H1 (cell line): ENCODE measurements around the gene MYO15B. TPM values are rescaled to one million over a fixed set of nuclear protein-coding genes. Genes with fewer than 3 reads are reported as not detected.

Source experiments
- CTCF ChIA-PET: fragments of 300-600 bp; sonication (Branson Sonifier 250); formaldehyde crosslinking; loops from one replicate; lab custom pipeline; 2021; ENCODE audit not compliant: partially characterized antibody; lab: Charles Lee
- POLR2A ChIA-PET: fragments of 300-600 bp; sonication (Branson Sonifier 250); formaldehyde crosslinking; loops from one replicate; lab custom pipeline; 2021; ENCODE audit warnings: inconsistent platforms; ENCODE audit not compliant: partially characterized antibody; lab: Charles Lee
- DNase-seq, 2 experiments: peaks; one replicate each; pipeline versions ENCODE4 v3.0.0 to v3.0.0-alpha.2; 2010 to 2022; ENCODE audit warnings: low spot score in 2 of 2, low read depth in 1 of 2, mixed read lengths in 1 of 2
- FAIRE-seq: peaks from 2 replicates; lab custom pipeline; 2011; peaks lifted over from hg19 to GRCh38; lab: Jason Lieb, UNC
- H2AFZ ChIP-seq: 2 replicates; pipeline ENCODE4 v1.8.1; 2012; ENCODE audit warnings: low read length, inconsistent platforms
- H2AK5ac ChIP-seq: 2 replicates; pipeline ENCODE4 v1.6.1; 2013; ENCODE audit warnings: low read depth, low read length
- H2BK120ac ChIP-seq: replicated peaks from 2 replicates; pipeline ENCODE3; 2013; ENCODE audit warnings: low read depth, low read length, inconsistent platforms
- H2BK12ac ChIP-seq: 2 replicates; pipeline ENCODE4 v1.6.1; 2013; ENCODE audit warnings: low read depth, low read length
- H2BK15ac ChIP-seq: 2 replicates; pipeline ENCODE4 v1.6.1; 2013; ENCODE audit warnings: low read length
- H2BK20ac ChIP-seq: 2 replicates; pipeline ENCODE4 v1.6.1; 2013; ENCODE audit warnings: low read length
- H2BK5ac ChIP-seq: 2 replicates; pipeline ENCODE4 v1.6.1; 2013; ENCODE audit warnings: low read depth, low read length
- H3K14ac ChIP-seq: 2 replicates; pipeline ENCODE4 v1.6.1; 2013; ENCODE audit warnings: inconsistent platforms; ENCODE audit not compliant: insufficient read length
- H3K18ac ChIP-seq: 2 replicates; pipeline ENCODE4 v1.6.1; 2013; ENCODE audit warnings: low read length; ENCODE audit errors: extremely low read depth
- H3K23ac ChIP-seq: 2 replicates; pipeline ENCODE4 v1.6.1; 2013; ENCODE audit warnings: inconsistent platforms; ENCODE audit not compliant: insufficient read length
- H3K23me2 ChIP-seq: 2 replicates; pipeline ENCODE4 v1.6.1; 2013; ENCODE audit warnings: low read depth, low read length
- H3K27ac ChIP-seq: 2 replicates; pipeline ENCODE4 v1.6.1; 2011; ENCODE audit warnings: low read depth, low read length, inconsistent platforms
- H3K27me3 ChIP-seq, 4 experiments: replicated peaks in 1 of 4; 1 replicate in 1 of 4; 2 replicates in 3 of 4; pipeline versions ENCODE4 v1.6.1 to v1.8.1; 2011 to 2013; ENCODE audit warnings: low read length in 3 of 4, mild to moderate bottlenecking in 3 of 4, inconsistent platforms in 2 of 4, mixed read lengths in 2 of 4, moderate library complexity in 1 of 4; ENCODE audit not compliant: control insufficient read depth in 3 of 4, insufficient read depth in 3 of 4; ENCODE audit errors: extremely low read depth in 1 of 4
- H3K36me3 ChIP-seq, 4 experiments: 2 replicates each; pipeline versions ENCODE4 v1.6.1 to v1.8.1; 2011 to 2013; ENCODE audit warnings: mild to moderate bottlenecking in 4 of 4, low read length in 3 of 4, moderate library complexity in 2 of 4, control low read depth in 1 of 4, inconsistent platforms in 1 of 4; ENCODE audit not compliant: insufficient read depth in 4 of 4, control insufficient read depth in 2 of 4
- H3K4ac ChIP-seq: replicated peaks from 2 replicates; pipeline ENCODE3; 2013; ENCODE audit warnings: low read length, low read depth, mixed read lengths, inconsistent platforms; ENCODE audit not compliant: insufficient read length
- H3K4me1 ChIP-seq, 4 experiments: replicated peaks in 1 of 4; 1 replicate in 1 of 4; 2 replicates in 3 of 4; pipeline versions ENCODE4 v1.6.1 to v1.8.1; 2011 to 2013; ENCODE audit warnings: low read length in 3 of 4, inconsistent platforms in 2 of 4, mixed read lengths in 1 of 4; ENCODE audit not compliant: insufficient read depth in 4 of 4, control insufficient read depth in 3 of 4
- H3K4me2 ChIP-seq, 2 experiments: 2 replicates each; pipeline versions ENCODE4 v1.6.1 to v1.8.1; 2011 to 2013; ENCODE audit warnings: low read depth in 2 of 2, low read length in 2 of 2, control low read depth in 1 of 2, inconsistent platforms in 1 of 2, mild to moderate bottlenecking in 1 of 2; ENCODE audit not compliant: insufficient read depth in 1 of 2
- H3K4me3 ChIP-seq, 4 experiments: fragments of 200-600, 300-600 bp in 1 of 4; sonication (generic), shearing (Covaris generic), sonication (Bioruptor Twin) in 1 of 4; 2 replicates each; pipeline versions ENCODE4 v1.5.1 to v1.8.1; 2011 to 2016; ENCODE audit warnings: low read length in 4 of 4, low read depth in 3 of 4, control low read depth in 2 of 4, inconsistent platforms in 2 of 4, mild to moderate bottlenecking in 2 of 4, mixed read lengths in 1 of 4, moderate library complexity in 1 of 4; ENCODE audit not compliant: insufficient read depth in 2 of 4; ENCODE audit errors: extremely low read depth in 1 of 4
- H3K56ac ChIP-seq: replicated peaks from 2 replicates; pipeline ENCODE3; 2013; ENCODE audit warnings: low read depth, mild to moderate bottlenecking, mixed read lengths, low read length, inconsistent platforms; ENCODE audit not compliant: insufficient read length
- H3K79me1 ChIP-seq: 2 replicates; pipeline ENCODE4 v1.6.1; 2013; ENCODE audit warnings: low read depth, low read length, control low read depth
- H3K79me2 ChIP-seq, 2 experiments: 2 replicates each; pipeline versions ENCODE4 v1.6.1 to v1.8.1; 2012 to 2013; ENCODE audit warnings: low read length in 2 of 2, mild to moderate bottlenecking in 2 of 2, inconsistent platforms in 1 of 2; ENCODE audit not compliant: insufficient read depth in 2 of 2, control insufficient read depth in 1 of 2
- H3K9ac ChIP-seq, 4 experiments: replicated peaks in 1 of 4; 1 replicate in 1 of 4; 2 replicates in 3 of 4; pipeline versions ENCODE4 v1.6.1 to v1.8.1; 2011 to 2013; ENCODE audit warnings: low read depth in 3 of 4, low read length in 3 of 4, control low read depth in 2 of 4, mild to moderate bottlenecking in 2 of 4, moderate library complexity in 2 of 4, inconsistent platforms in 1 of 4; ENCODE audit errors: extremely low read depth in 1 of 4
- H3K9me3 ChIP-seq, 2 experiments: 2 replicates each; pipeline versions ENCODE4 v1.6.1 to v1.8.1; 2012 to 2013; ENCODE audit warnings: mild to moderate bottlenecking in 2 of 2, moderate library complexity in 2 of 2, control low read depth in 1 of 2, inconsistent platforms in 1 of 2, low read depth in 1 of 2, low read length in 1 of 2, mixed read lengths in 1 of 2; ENCODE audit not compliant: insufficient read depth in 2 of 2
- H4K20me1 ChIP-seq, 2 experiments: replicated peaks in 1 of 2; 2 replicates each; pipeline versions ENCODE3 to v1.8.1; 2011 to 2013; ENCODE audit warnings: inconsistent platforms in 2 of 2, low read length in 2 of 2, mild to moderate bottlenecking in 1 of 2; ENCODE audit not compliant: insufficient read depth in 2 of 2, control insufficient read depth in 1 of 2
- H4K5ac ChIP-seq: 2 replicates; pipeline ENCODE4 v1.6.1; 2013; ENCODE audit warnings: low read length, low read depth, mixed read lengths, inconsistent platforms; ENCODE audit not compliant: insufficient read length
- H4K8ac ChIP-seq: 2 replicates; pipeline ENCODE4 v1.8.0; 2013; ENCODE audit warnings: mild to moderate bottlenecking, moderate library complexity, low read length, inconsistent platforms; ENCODE audit not compliant: insufficient read depth; ENCODE audit errors: extremely low read depth
- H4K91ac ChIP-seq: replicated peaks from 2 replicates; pipeline ENCODE3; 2013; ENCODE audit warnings: low read length, mixed read lengths, inconsistent platforms; ENCODE audit not compliant: insufficient read length
- ATF3 ChIP-seq: IDR thresholded peaks from 2 replicates; pipeline ENCODE4 v1.6.1; 2011; ENCODE audit warnings: low read depth, mild to moderate bottlenecking, low read length; ENCODE audit not compliant: insufficient read depth
- CBX5 ChIP-seq: fragments of 300-800, 300-1000 bp; sonication (generic); IDR thresholded peaks from 2 replicates; pipeline ENCODE4 v1.7.1; 2016; ENCODE audit warnings: antibody characterized with exemption, low read length, low read depth
- CBX8 ChIP-seq: fragments of 300-800, 300-1000 bp; sonication (generic); IDR thresholded peaks from 2 replicates; pipeline ENCODE4 v1.7.1; 2016; ENCODE audit warnings: low read depth, low read length, borderline replicate concordance
- GTF2F1 ChIP-seq: IDR thresholded peaks from 2 replicates; pipeline ENCODE4 v1.6.1; 2012; ENCODE audit warnings: low read depth, low read length, improper control_type of control experiment, borderline replicate concordance
- JUND ChIP-seq: IDR thresholded peaks from 2 replicates; pipeline ENCODE4 v1.6.1; 2011; ENCODE audit warnings: mild to moderate bottlenecking, improper control_type of control experiment, low read length
- KDM4A ChIP-seq: IDR thresholded peaks from one replicate; pipeline ENCODE4 v1.7.1; 2012; ENCODE audit warnings: low read depth, mild to moderate bottlenecking, moderate library complexity, low read length, inconsistent platforms; ENCODE audit not compliant: severe bottlenecking
- RXRA ChIP-seq: IDR thresholded peaks from 2 replicates; pipeline ENCODE4 v1.6.1; 2011; ENCODE audit warnings: low read depth, mild to moderate bottlenecking, low read length, moderate library complexity; ENCODE audit not compliant: insufficient read depth
- SAP30 ChIP-seq: fragments of 300-600 bp; sonication (generic); IDR thresholded peaks from 2 replicates; pipeline ENCODE4 v1.7.1; 2012; ENCODE audit warnings: low read length, moderate library complexity, mild to moderate bottlenecking, inconsistent platforms; ENCODE audit not compliant: insufficient read depth, insufficient replicate concordance
- SP4 ChIP-seq: IDR thresholded peaks from 2 replicates; pipeline ENCODE4 v1.6.1; 2012; ENCODE audit warnings: low read length, inconsistent platforms
- USF2 ChIP-seq: IDR thresholded peaks from 2 replicates; pipeline ENCODE4 v1.6.1; 2011; ENCODE audit warnings: low read length, improper control_type of control experiment
- WGBS, 2 experiments: shearing (Covaris generic) in 1 of 2; methylation state at CpG; one replicate each; pipeline versions ENCODE4 v1.1.6 to v1.1.7; 2013 to 2015; ENCODE audit warnings: low lambda C conversion rate in 2 of 2, mixed read lengths in 2 of 2, inconsistent platforms in 1 of 2, low coverage in 1 of 2, missing lambda C conversion rate in 1 of 2; ENCODE audit not compliant: insufficient replicate concordance in 2 of 2, insufficient coverage in 1 of 2, insufficient read length in 1 of 2; ENCODE audit errors: extremely low coverage in 1 of 2, missing lambda C conversion rate in 1 of 2; 5-methylcytosine and 5-hydroxymethylcytosine counted together
- polyA plus RNA-seq, 7 experiments: library from polyadenylated mRNA; depleted of rRNA in 3 of 7; stranded (reverse) in 5 of 7; unstranded in 2 of 7; fragments of >200 nt in 5 of 7; fragments of 200-250 nt in 2 of 7; gene quantifications; 1 replicate in 5 of 7; 2 replicates in 1 of 7; 4 replicates in 1 of 7; pipeline versions ENCODE4 v1.2.1 to v1.2.3, GENCODE V29; 2011 to 2013; ENCODE audit warnings: missing spikeins in 2 of 7, mixed read lengths in 2 of 7
- total RNA-seq: library from RNA; stranded (reverse); fragmentation: NEBNext Ultra II Directional; extraction: Animal tissue kit (Norgen Biotek cat#: 25700); gene quantifications from 2 replicates; pipeline ENCODE4 v1.2.1, GENCODE V29; 2021

Gene MYO15B
- total and polyA plus RNA-seq, 2 of the 8 experiments (the other 6 are each of a cell fraction or from before 2014, with no cell fraction given) = 7.1 to 11.2 TPM

- H2BK12ac ChIP-seq = no peak overlapping the region
- H3K4me2 ChIP-seq = peak overlapping the region in 1 of 2 experiments; percentile 80; a peak in 1 of 4 replicates
- FAIRE-seq = no peak
- no peak overlapping the region for H3K18ac ChIP-seq
- no peak overlapping the region for H2BK5ac ChIP-seq
- H2AFZ ChIP-seq = no peak overlapping the region
- no peak overlapping the region for H4K91ac ChIP-seq
- H4K20me1 ChIP-seq = peaks cover 0 to under 1% of the 10 kb centered on the region in 2 experiments
- no peak overlapping the region for H3K27ac ChIP-seq
- H4K5ac ChIP-seq = no peak overlapping the region
- no peak overlapping the region for H3K4ac ChIP-seq
- H3K9me3 ChIP-seq = no peaks in the 10 kb centered on the region
- H2BK15ac ChIP-seq = no peak overlapping the region
- H2BK120ac ChIP-seq = no peak overlapping the region
- WGBS, 2 experiments = 83% methylated on average over 8 of the region's 8 CpGs; no CpG with 5 or more reads in 1 of the 2 experiments
- H3K4me1 ChIP-seq = peaks cover 0 to 9% (median 3%) of the 10 kb centered on the region in 4 experiments; a peak in 5 of 7 replicates
- no peaks in the 10 kb centered on the region for H3K79me2 ChIP-seq
- peak overlapping the region in 1 of 4 experiments; percentile 67; a peak in 1 of 8 replicates for H3K4me3 ChIP-seq
- ChIA-PET POLR2A (interaction anchor here (0.5 to 2.4 kb wide), 6 partner anchors 9 to 190 kb away, joined by 3 to 7 read pairs (median 4); partner anchors contain the start of genes SMIM5 and TSEN54), CTCF (interaction anchor here (0.6 to 59.2 kb wide), 24 partner anchors 9 to 1546 kb away, joined by 3 to 2200 read pairs (median 3); partner anchors contain the start of genes RECQL5, SAP30BP, SMIM5 and TSEN54)
- H2AK5ac ChIP-seq = no peak overlapping the region; the same call in 1 of the 2 replicates
- H3K9ac ChIP-seq = no peak overlapping the region
- H4K8ac ChIP-seq = no peak overlapping the region; the same call in 1 of the 2 replicates
- H3K27me3 ChIP-seq = peaks cover 0 to 19% (median 5%) of the 10 kb centered on the region in 4 experiments; a peak in 4 of 7 replicates
- H3K79me1 ChIP-seq = no peaks in the 10 kb centered on the region
- no peak for DNase-seq
- no peak overlapping the region for H2BK20ac ChIP-seq
- H3K56ac ChIP-seq = no peak overlapping the region
- no peak overlapping the region for H3K23ac ChIP-seq
- H3K23me2 ChIP-seq = peaks cover 14% of the 10 kb centered on the region; the same call in 1 of the 2 replicates
- no peak overlapping the region for H3K14ac ChIP-seq
- no peaks in the 10 kb centered on the region for H3K36me3 ChIP-seq
- TF ChIP-seq CBX5 (no peak), ATF3 (no peak), SAP30 (no peak), KDM4A (no peak), RXRA (no peak), USF2 (no peak), SP4 (no peak), JUND (no peak), CBX8 (no peak), GTF2F1 (no peak)
Measured at GRCh38 chr17:75590314-75590761, 2.7 kb downstream of the MYO15B start.
